GM21515 (cell line): ENCODE results near the gene COG3.

ENCODE experiments used
- ATAC-seq: cut with Tn5 transposase; IDR thresholded peaks from one replicate; pipeline ENCODE4 v1.9.1; 2021; ENCODE audit not compliant: unreplicated experiment

The COG3 gene

GRCh38 chr13:45503658-45504057 lies 38.9 kb downstream of the COG3 start:
- no peak for ATAC-seq

- ATAC-seq: no peak
Observed at GRCh38 chr13:45506811-45507210, 42.1 kb downstream of the COG3 start.

GRCh38 chr13:45508776-45509175 lies 44.0 kb downstream of the COG3 start:
- ATAC-seq: no peak

GRCh38 chr13:45510672-45511071 lies 45.9 kb downstream of the COG3 start:
- ATAC-seq: no peak

- no peak for ATAC-seq
Observed at GRCh38 chr13:45511310-45512097, 46.8 kb downstream of the COG3 start.

- ATAC-seq: no peak
Observed at GRCh38 chr13:45512098-45512496, 47.4 kb downstream of the COG3 start.

GRCh38 chr13:45516757-45517156 lies 52.0 kb downstream of the COG3 start:
- ATAC-seq: no peak

GRCh38 chr13:45518525-45519245 lies 53.9 kb downstream of the COG3 start:
- no peak for ATAC-seq

- ATAC-seq: no peak
Observed at GRCh38 chr13:45519493-45519892, 54.8 kb downstream of the COG3 start.

- ATAC-seq: no peak
Observed at GRCh38 chr13:45521297-45521696, 56.6 kb downstream of the COG3 start.

- no peak for ATAC-seq
Observed at GRCh38 chr13:45522571-45522970, 57.8 kb downstream of the COG3 start.

GRCh38 chr13:45527699-45528462 lies 63.1 kb downstream of the COG3 start:
- no peak for ATAC-seq

GRCh38 chr13:45529758-45530157 lies 65.0 kb downstream of the COG3 start:
- no peak for ATAC-seq

- no peak for ATAC-seq
Observed at GRCh38 chr13:45534604-45535003, 69.9 kb downstream of the COG3 start.

- no peak for ATAC-seq
Observed at GRCh38 chr13:45536224-45536623, 71.5 kb downstream of the COG3 start.

GRCh38 chr13:45537516-45537915 lies 72.8 kb downstream of the COG3 start:
- ATAC-seq: no peak

GRCh38 chr13:45538382-45538781 lies 73.6 kb downstream of the COG3 start:
- no peak for ATAC-seq

- no peak for ATAC-seq
Observed at GRCh38 chr13:45540195-45540594, 75.5 kb downstream of the COG3 start.

- no peak for ATAC-seq
Observed at GRCh38 chr13:45540864-45541263, 76.1 kb downstream of the COG3 start.

GRCh38 chr13:45541806-45542205 lies 77.1 kb downstream of the COG3 start:
- no peak for ATAC-seq

- ATAC-seq: no peak
Observed at GRCh38 chr13:45542391-45542790, 77.7 kb downstream of the COG3 start.

GRCh38 chr13:45542878-45543277 lies 78.1 kb downstream of the COG3 start:
- ATAC-seq: no peak
